ENCODE data around the gene ADPGK.

- no peak for TF ChIP-seq CTCF (IDR thresholded peaks at IDR 0.05)
- no peak for TF ChIP-seq POLR2A (IDR thresholded peaks at IDR 0.05)
These were observed 25.4 kb downstream of the ADPGK start for GRCh38 chr15:72758182-72758581.
